GM19324 (cell line): ENCODE data around the gene CCDC28B.
A peak's percentile ranks its signal among the peaks of the same experiment; 100 is the strongest.

Experiments used
- ATAC-seq: cut with Tn5 transposase; IDR thresholded peaks from one replicate; pipeline ENCODE4 v1.9.1; 2021; ENCODE audit warnings: mild to moderate bottlenecking, moderate library complexity; ENCODE audit not compliant: unreplicated experiment, low FRiP score

Gene CCDC28B

GRCh38 chr1:32220746-32221580 is 20.6 kb downstream of the CCDC28B start:
- no peak for ATAC-seq

- no peak for ATAC-seq
These were observed 21.2 kb downstream of the CCDC28B start for GRCh38 chr1:32221581-32221979.

GRCh38 chr1:32221980-32222755 is 21.8 kb downstream of the CCDC28B start, which contains the start of the genes EIF3I and TMEM234:
TSS of gene EIF3I (plus strand) at chr1:32222407. CDS start at chr1:32222442, 35 bp downstream.
TSS of gene TMEM234 (minus strand) at chr1:32222353. CDS start at chr1:32222322, 31 bp downstream.
- peak; percentile 89 for ATAC-seq

- no peak for ATAC-seq
These were observed 23.3 kb downstream of the CCDC28B start for GRCh38 chr1:32223683-32224082.

GRCh38 chr1:32224285-32224684 is 23.9 kb downstream of the CCDC28B start:
- ATAC-seq: no peak

- ATAC-seq: no peak
These were observed 28.4 kb downstream of the CCDC28B start for GRCh38 chr1:32228771-32229170.

GRCh38 chr1:32231843-32232432 is 31.5 kb downstream of the CCDC28B start:
- no peak for ATAC-seq

- no peak for ATAC-seq
These were observed 32.3 kb downstream of the CCDC28B start for GRCh38 chr1:32232558-32233304.

- ATAC-seq: no peak
These were observed 34.4 kb downstream of the CCDC28B start for GRCh38 chr1:32234792-32235191.

- ATAC-seq: no peak
These were observed 38.9 kb downstream of the CCDC28B start for GRCh38 chr1:32239337-32239736.

- ATAC-seq: no peak
These were observed 39.4 kb downstream of the CCDC28B start for GRCh38 chr1:32239790-32240139.

- peak; percentile 25 for ATAC-seq
These were observed 40.0 kb downstream of the CCDC28B start for GRCh38 chr1:32240140-32240951.

GRCh38 chr1:32241001-32241763 is 40.8 kb downstream of the CCDC28B start:
- peak; percentile 43 for ATAC-seq

- ATAC-seq: no peak
These were observed 42.0 kb downstream of the CCDC28B start for GRCh38 chr1:32242341-32242851.

GRCh38 chr1:32246888-32247273 is 46.5 kb downstream of the CCDC28B start, which contains the start of gene FAM167B:
TSS of gene FAM167B (plus strand) at chr1:32247222. CDS start at chr1:32247422, 200 bp downstream.
- no peak for ATAC-seq

GRCh38 chr1:32247452-32247851 is 47.1 kb downstream of the CCDC28B start:
- no peak for ATAC-seq

- ATAC-seq: no peak
These were observed 47.8 kb downstream of the CCDC28B start for GRCh38 chr1:32247983-32248889.
